Vagina (tissue), 2 donors: ENCODE results near the gene MTA3. TPM values are rescaled to one million over a fixed set of nuclear protein-coding genes. Genes with fewer than 3 reads are reported as not detected.
"Not testable (repeated sequence)": the region's sequence is repeated elsewhere in the genome, so short reads cannot be mapped to it uniquely, and the experiment has no call there.

Source experiments
- DNase-seq, 2 donors: peaks; one replicate each; pipeline ENCODE4 v3.0.0-alpha.2; 2017; ENCODE audit errors: extremely low spot score in 2 of 2
- H3K27ac ChIP-seq: fragments of 200-600 bp; sonication (generic); one replicate; pipeline ENCODE4 v1.5.1; 2019
- H3K27me3 ChIP-seq: fragments of 200-600 bp; sonication (generic); one replicate; pipeline ENCODE4 v1.5.1; 2019
- H3K36me3 ChIP-seq, 2 donors: fragments of 200-600 bp; sonication (generic); one replicate each; pipeline ENCODE4 v1.5.1; 2017 to 2019
- H3K4me1 ChIP-seq: fragments of 200-600 bp; sonication (generic); one replicate; pipeline ENCODE4 v1.5.1; 2019
- H3K4me3 ChIP-seq, 2 donors: fragments of 200-600 bp; sonication (generic); 1 replicate in 1 of 2; 2 replicates in 1 of 2; pipeline ENCODE4 v1.5.1; 2016 to 2019
- H3K9me3 ChIP-seq: fragments of 200-600 bp; sonication (generic); one replicate; pipeline ENCODE4 v1.5.1; 2019
- POLR2A ChIP-seq, 2 donors: fragments of 450-650 bp; IDR thresholded peaks; one replicate each; pipeline ENCODE4 v1.6.1; 2017; ENCODE audit warnings: antibody characterized with exemption in 2 of 2, mild to moderate bottlenecking in 2 of 2, moderate library complexity in 2 of 2
- POLR2AphosphoS5 ChIP-seq, 2 donors: sonication (generic); formaldehyde crosslinking; IDR thresholded peaks; one replicate each; pipeline ENCODE4 v1.9.0; 2017; ENCODE audit warnings: antibody characterized with exemption in 2 of 2, mild to moderate bottlenecking in 2 of 2, low read depth in 1 of 2; ENCODE audit not compliant: insufficient read depth in 1 of 2
- intact Hi-C: fragments of 100-400 bp; cut with DNase I; formaldehyde crosslinking; loops from one replicate; pipeline ENCODE4 v1.15.1; 2023
- total RNA-seq: library from RNA; depleted of rRNA; stranded (reverse); fragments of >200 nt; gene quantifications from one replicate; pipeline ENCODE4 v1.2.3, GENCODE V29; 2016
- TF ChIP-seq, protein P1 (sequence below), 3 experiments: fragments of 450-650 bp in 2 of 3; fragments of 200-600 bp in 1 of 3; sonication (generic) in 1 of 3; IDR thresholded peaks; one replicate each; pipeline ENCODE4 v1.5.1; 2017 to 2019; ENCODE audit warnings: antibody characterized with exemption in 3 of 3, mild to moderate bottlenecking in 2 of 3, moderate library complexity in 2 of 3

MTA3 gene
- total RNA-seq, 1 donor from 2014 or later, result 46.7 TPM

DNA sequence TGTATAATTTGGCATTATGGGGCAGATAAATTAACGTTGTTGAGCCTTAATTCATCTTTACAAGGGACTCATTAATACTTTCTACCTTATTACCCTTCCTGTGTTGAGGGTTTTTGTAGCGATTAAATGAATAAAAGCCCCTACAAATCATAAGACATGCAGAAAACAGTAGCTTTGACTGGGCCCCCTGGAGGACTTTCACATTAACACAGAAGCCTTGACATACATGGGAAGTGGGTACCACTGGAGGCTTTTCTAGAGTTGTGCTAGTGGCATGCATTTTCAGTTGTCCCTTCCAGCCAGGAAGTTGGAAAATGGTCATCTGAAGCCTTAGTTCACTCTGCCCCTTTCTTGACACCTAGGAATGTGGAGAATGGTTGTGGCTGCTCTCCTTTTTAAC, 30.2 kb downstream of the MTA3 start:
- Histone ChIP-seq H3K4me3 (no peak overlapping the region), H3K9me3 (no peaks in the 10 kb centered on the region), H3K36me3 (no peaks in the 10 kb centered on the region), H3K4me1 (no peaks in the 10 kb centered on the region), H3K27me3 (no peaks in the 10 kb centered on the region), H3K27ac (no peak overlapping the region)
- no peak for DNase-seq
- intact Hi-C loops, result no loop called here
- TF ChIP-seq POLR2A (IDR thresholded peaks at IDR 0.05), result no peak
- TF ChIP-seq, protein P1, sequence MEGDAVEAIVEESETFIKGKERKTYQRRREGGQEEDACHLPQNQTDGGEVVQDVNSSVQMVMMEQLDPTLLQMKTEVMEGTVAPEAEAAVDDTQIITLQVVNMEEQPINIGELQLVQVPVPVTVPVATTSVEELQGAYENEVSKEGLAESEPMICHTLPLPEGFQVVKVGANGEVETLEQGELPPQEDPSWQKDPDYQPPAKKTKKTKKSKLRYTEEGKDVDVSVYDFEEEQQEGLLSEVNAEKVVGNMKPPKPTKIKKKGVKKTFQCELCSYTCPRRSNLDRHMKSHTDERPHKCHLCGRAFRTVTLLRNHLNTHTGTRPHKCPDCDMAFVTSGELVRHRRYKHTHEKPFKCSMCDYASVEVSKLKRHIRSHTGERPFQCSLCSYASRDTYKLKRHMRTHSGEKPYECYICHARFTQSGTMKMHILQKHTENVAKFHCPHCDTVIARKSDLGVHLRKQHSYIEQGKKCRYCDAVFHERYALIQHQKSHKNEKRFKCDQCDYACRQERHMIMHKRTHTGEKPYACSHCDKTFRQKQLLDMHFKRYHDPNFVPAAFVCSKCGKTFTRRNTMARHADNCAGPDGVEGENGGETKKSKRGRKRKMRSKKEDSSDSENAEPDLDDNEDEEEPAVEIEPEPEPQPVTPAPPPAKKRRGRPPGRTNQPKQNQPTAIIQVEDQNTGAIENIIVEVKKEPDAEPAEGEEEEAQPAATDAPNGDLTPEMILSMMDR (IDR thresholded peaks at IDR 0.05), result no peak
- TF ChIP-seq POLR2AphosphoS5 (IDR thresholded peaks at IDR 0.05; ENCODE audit: insufficient read depth in 1 of 2, low read depth in 1 of 2), result no peak

DNA sequence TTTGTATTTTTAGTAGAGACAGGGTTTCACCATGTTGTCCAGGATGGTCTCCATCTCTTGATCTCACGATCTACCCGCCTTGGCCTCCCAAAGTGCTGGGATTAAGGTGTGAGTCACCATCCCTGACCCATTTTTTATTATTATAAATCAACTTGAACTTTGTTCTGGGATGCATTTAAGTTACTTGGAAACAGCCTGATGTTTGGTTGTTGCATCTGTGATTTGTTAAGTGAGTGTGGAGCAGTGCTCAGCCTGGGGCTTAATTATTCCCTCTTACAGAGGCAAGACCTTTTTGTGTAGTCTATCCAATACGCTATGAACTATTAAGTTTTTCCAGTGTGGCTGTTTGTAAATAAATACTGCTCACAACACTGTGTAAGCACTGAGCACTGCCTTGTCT, 32.6 kb downstream of the MTA3 start:
- Histone ChIP-seq H3K27ac (no peak overlapping the region), H3K27me3 (no peaks in the 10 kb centered on the region), H3K4me3 (no peak overlapping the region), H3K9me3 (no peaks in the 10 kb centered on the region), H3K36me3 (no peaks in the 10 kb centered on the region), H3K4me1 (no peaks in the 10 kb centered on the region)
- DNase-seq, result no peak
- intact Hi-C loops, result no loop called here
- TF ChIP-seq POLR2A (IDR thresholded peaks at IDR 0.05), result no peak
- TF ChIP-seq, protein P1 (IDR thresholded peaks at IDR 0.05), result no peak
- no peak for TF ChIP-seq POLR2AphosphoS5 (IDR thresholded peaks at IDR 0.05; ENCODE audit: insufficient read depth in 1 of 2, low read depth in 1 of 2)

DNA sequence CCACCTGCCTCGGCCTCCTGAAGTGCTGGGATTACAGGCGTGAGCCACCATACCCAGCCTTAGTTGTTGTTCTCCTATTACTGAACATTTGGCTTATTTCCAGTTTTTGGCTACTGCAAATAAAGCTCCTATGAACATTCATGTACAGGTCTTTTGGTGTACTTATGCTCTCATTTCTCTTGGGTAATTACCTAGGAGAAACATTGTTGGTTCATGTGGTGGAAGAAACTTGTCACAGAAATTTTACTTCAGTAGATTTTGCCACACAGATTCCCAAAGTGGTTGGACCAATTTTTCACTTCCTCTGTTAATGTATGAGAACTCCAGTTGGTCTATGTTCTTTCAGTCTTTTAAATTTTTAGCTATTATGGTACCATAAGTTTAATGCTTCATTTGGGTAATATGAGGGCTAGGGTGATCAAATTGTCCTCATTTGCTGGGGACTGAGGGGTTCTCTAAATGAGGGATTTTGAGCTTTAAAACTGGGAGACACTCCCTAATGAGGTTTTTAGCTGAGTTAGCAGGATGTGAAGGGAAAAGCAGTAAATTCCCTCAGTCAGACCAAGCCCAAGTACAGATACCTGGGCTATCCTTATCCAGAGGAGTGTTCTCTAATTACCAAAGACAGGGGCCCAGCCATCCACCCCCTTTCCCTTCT, 33.9 kb downstream of the MTA3 start:
- Histone ChIP-seq H3K27ac (no peak overlapping the region), H3K36me3 (no peaks in the 10 kb centered on the region), H3K4me1 (no peaks in the 10 kb centered on the region), H3K27me3 (no peaks in the 10 kb centered on the region), H3K4me3 (no peak overlapping the region), H3K9me3 (no peaks in the 10 kb centered on the region)
- no peak for DNase-seq
- intact Hi-C loops, result no loop called here
- no peak for TF ChIP-seq POLR2AphosphoS5 (IDR thresholded peaks at IDR 0.05; ENCODE audit: insufficient read depth in 1 of 2, low read depth in 1 of 2)
- no peak for TF ChIP-seq POLR2A (IDR thresholded peaks at IDR 0.05)
- TF ChIP-seq, protein P1 (IDR thresholded peaks at IDR 0.05), result no peak

DNA sequence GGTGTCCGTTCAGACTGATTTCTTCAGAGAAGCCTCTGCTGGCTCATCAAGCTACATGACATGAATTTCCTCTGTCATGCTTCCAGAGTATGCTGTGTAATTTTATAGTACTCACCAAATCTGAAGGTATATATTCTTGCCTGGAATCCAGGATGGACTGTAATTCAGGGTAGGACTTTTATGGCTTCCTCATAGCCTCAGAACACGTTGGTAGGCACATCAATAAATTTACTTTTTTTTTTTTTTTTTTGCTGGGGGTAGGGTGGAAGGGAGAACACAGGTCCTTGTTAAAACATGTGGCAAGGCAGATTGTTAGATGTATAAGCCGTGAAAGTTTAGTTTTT, 34.4 kb downstream of the MTA3 start:
- H3K9me3 ChIP-seq, result no peaks in the 10 kb centered on the region
- no peaks in the 10 kb centered on the region for H3K36me3 ChIP-seq
- TF ChIP-seq POLR2AphosphoS5 (IDR thresholded peaks at IDR 0.05; ENCODE audit: insufficient read depth in 1 of 2, low read depth in 1 of 2), result no peak
- TF ChIP-seq, protein P1 (IDR thresholded peaks at IDR 0.05), result no peak
- no peak for TF ChIP-seq POLR2A (IDR thresholded peaks at IDR 0.05)

DNA sequence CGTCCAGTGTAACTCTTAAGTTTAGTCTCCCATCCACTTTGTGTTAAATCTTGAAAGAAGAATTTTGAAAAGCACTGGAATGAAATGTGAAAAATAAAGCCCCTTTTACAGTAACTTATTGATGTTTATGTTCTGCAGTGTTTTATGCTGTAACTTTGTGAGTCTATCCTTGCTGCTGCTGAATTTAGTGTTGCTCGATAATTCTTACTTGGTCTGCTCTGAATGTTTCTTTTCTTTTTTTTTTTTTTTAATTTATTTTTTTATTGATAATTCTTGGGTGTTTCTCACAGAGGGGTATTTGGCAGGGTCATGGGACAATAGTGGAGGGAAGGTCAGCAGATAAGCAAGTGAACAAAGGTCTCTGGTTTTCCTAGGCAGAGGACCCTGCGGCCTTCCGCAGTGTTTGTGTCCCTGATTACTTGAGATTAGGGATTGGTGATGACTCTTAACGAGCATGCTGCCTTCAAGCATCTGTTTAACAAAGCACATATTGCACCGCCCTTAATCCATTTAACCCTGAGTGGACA, 36.0 kb downstream of the MTA3 start:
- H3K9me3 ChIP-seq, intact Hi-C loops, H3K27me3 ChIP-seq, H3K27ac ChIP-seq, DNase-seq, H3K4me3 ChIP-seq, H3K36me3 ChIP-seq, H3K4me1 ChIP-seq: not testable (repeated sequence)

More for the DNA sequence above, 34.4 kb downstream of the MTA3 start:
- Histone ChIP-seq H3K4me3 (no peak overlapping the region), H3K4me1 (no peaks in the 10 kb centered on the region), H3K27ac (no peak overlapping the region), H3K27me3 (no peaks in the 10 kb centered on the region)
- intact Hi-C loops, result no loop called here
- no peak for DNase-seq

DNA sequence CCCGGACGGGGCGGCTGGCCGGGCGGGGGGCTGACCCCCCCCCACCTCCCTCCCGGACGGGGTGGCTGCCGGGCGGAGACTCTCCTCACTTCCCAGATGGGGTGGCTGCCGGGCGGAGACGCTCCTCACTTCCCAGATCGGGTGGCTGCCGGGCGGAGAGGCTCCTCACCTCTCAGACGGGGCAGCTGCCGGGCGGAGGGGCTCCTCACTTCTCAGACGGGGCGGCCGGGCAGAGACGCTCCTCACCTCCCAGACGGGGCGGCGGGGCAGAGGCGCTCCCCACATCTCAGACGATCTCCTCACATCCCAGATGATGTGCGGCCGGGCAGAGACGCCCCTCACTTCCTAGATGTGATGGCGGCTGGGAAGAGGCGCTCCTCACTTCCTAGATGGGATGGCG, 37.7 kb downstream of the MTA3 start:
- H3K36me3 ChIP-seq, H3K4me1 ChIP-seq, intact Hi-C loops, H3K4me3 ChIP-seq, DNase-seq, H3K9me3 ChIP-seq, H3K27me3 ChIP-seq, H3K27ac ChIP-seq: not testable (repeated sequence)
